ENCODE measurements around the gene ANKRD40CL. TPM values are rescaled to one million over a fixed set of nuclear protein-coding genes. Genes with fewer than 3 reads are reported as not detected.
"Not testable (repeated sequence)": the region's sequence is repeated elsewhere in the genome, so short reads cannot be mapped to it uniquely, and the experiment has no call there.

The ANKRD40CL gene
- total RNA-seq, 1 donor from 2014 or later = not detected

DNA sequence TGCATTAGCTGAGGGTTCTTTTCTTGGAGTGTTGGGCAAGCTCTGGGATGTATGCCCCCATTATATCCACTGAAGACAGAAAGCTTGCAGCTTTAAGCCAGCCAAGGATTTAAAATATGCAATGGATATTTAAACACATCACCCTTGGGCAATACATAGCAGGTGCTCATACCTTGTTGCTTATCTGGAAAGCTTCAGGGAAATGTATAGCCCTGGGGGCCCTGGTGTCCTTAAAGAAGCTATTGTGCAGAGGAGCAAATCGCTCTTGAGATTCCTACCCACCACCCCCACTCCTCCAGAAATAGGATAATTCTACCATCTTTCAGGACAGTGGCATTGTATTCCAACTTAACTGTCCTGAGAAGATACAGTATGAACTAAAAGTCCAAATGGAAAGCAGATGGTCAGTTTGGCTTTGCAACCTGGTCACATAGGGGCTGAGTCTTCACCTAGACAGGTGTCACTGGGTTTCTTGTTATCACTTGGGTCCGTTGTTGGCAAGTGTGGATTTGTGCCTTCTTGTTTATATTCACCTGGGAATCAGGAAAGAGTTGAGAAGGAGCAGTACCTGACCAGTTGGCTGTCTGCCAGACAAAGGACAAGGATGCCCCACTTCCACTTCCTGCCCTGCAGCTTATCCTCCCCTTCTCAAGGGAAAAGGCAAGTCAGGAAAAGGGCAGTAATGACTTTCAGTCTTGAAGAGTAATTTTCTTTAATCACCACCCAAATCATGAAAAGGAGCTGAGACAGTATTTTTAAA lies 3.4 kb downstream of the ANKRD40CL start:
- intact Hi-C loops (cut with micrococcal nuclease) = no loop called here

DNA sequence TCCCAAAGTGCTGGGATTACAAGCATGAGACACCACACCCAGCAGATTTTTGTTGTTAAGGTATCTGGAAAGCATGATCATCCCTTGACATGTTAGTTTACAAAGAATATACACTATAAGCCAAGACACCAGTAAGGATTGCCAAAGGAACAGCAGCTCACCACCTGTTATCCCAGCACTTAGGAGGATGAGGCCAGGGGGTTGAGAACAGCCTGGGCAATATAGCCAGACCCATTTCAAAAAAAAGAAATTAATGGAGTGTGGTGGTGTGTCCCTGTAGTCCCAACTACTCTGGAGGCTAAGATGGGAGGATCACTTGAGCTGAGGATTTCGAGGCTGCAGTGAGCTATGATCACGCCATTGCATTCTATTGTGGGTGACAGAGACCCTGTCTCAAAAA lies 5.1 kb downstream of the ANKRD40CL start:
- intact Hi-C loops (cut with micrococcal nuclease) = no loop called here

DNA sequence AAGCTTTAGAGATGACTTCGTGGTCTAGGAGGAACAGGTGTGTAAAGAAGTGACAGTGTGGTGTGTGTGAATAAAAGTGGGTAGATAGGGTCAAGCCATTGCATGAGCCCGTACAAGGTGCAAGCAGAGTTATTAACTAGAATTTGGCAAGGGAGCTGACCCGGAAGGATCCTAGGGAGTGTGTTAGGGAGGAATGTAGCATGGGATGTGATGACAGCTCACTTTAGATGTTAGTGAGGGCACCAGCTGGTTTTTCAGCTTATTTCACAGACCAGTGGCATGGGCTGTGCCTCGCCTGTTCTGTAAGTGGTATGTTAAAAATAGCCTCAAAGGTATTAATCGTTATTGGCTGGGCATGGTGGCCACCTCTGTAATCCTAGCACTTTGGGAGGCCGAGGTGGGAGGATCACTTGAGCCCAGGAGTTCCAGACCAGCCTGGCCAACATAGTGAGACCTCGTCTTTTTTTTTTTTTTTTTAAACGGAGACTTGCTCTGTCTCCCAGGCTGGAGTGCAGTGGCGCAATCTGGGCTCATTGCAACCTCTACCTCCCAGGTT lies 8.3 kb downstream of the ANKRD40CL start:
- intact Hi-C loops (cut with micrococcal nuclease) = no loop called here

DNA sequence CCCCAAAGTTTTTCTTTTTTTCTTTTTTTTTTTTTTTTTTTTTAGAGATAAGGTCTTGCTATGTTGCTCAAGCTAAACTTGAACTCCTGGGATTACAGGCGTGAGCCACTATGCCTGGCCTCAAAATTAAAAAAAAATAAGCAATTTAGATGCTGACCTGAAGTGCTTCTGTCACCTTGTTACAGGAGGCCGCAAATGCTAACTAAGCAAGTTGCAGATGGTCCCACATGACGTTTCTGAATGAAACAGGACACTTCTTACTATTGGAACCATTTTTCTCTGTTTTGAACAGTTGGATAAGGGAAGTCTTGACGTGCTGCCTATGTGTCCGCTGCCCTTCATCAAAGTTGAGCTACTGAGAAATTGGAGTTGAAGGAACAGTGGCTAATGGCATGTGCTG lies 8.8 kb downstream of the ANKRD40CL start:
- intact Hi-C loops (cut with micrococcal nuclease) = no loop called here

DNA sequence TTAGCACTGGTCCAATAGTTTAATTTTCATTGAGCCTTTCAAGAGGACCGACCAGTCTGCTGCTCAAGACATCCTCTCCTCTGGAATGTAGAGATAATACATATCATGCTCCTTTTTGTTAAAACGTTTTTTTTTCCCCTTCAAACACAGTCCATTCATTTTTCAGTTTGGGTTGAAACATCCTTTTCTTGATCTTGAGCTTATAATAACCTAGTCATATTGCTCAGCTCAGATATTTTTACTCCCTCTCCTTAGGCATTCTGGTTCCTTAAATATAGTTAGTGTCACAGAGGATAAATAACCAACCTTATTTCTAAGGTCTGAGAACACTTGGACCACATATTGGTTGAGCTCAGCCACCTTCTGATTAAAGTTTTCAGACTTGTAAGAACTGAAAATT lies 12.8 kb downstream of the ANKRD40CL start:
- intact Hi-C loops (cut with micrococcal nuclease) = no loop called here

DNA sequence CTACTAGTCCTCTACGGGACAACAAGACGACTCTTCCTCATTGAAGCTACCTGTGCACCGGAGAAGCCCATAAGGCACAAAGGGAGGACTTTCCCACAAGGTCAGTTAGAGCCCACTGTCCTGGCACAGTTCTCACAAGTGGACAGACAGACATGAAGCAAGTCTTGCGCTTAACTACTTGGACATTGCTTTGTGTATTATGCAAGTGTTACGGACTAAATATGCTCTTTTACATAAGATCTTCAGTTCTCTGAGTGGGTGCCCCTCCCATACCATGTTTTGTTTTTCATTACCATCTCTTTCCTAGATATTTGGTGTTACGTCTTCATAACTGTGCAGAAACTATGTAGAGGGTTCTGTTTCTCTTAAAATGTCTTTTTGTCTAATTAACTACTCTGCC lies 18.1 kb downstream of the ANKRD40CL start:
- intact Hi-C loops (cut with micrococcal nuclease) = no loop called here

DNA sequence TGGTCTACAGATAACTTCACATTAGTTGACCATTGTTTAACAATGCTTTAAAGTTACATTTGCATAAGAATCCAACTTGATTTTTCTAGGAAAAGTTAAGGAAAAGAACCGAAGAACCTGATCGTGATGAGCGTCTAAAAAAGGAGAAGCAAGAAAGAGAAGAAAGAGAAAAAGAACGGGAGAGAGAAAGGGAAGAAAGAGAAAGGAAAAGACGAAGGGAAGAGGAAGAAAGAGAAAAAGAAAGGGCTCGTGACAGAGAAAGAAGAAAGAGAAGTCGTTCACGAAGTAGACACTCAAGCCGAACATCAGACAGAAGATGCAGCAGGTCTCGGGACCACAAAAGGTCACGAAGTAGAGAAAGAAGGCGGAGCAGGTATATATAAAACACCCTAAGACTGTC lies 21.7 kb downstream of the ANKRD40CL start:
- intact Hi-C loops (cut with micrococcal nuclease) = no loop called here

DNA sequence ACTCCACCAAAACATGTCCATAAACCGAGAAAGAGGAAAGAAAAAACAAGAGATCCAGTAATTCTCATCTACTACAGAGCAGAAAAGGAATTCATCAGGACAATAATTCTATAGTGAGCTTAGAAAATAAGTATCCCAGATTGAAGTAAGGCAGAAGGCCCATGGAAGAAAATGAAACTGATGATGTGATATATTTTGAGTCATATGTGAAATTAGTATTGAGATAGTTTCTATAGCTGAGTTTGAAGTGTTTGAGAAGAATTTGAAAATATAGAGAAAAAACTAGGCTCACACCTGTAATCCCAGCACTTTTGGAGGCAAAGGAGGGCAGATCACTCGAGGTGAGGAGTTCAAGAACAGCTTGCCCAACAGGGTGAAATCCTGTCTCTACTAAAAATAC lies 28.2 kb downstream of the ANKRD40CL start:
- intact Hi-C loops (cut with micrococcal nuclease) = no loop called here

DNA sequence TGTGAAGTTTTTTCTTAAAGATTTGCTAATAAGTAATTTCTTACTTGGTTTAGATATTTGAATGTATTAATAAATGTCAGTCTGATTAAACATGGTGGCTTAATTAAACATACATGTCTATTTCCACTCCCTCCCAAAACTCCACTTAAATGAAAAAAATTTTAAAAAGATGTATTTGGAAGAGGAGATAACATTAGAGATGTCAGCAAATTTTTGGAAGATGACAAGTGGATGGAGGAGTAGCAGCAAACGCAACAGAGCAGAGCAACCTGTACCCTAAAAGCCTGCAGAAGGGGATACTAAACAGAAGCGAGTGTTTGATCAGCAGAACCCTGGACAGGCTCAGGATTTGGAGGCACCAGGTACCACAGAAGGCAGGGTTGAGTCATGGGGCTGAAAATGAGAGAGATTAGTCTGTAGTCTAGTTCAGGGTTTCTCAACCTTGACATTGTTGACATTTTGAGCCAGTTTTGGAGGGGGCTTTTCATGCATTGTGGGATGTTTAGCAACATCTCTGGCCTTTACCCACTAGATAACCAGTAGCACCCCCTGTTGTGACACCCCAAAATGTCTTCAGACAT lies 30.1 kb downstream of the ANKRD40CL start:
- intact Hi-C loops (cut with micrococcal nuclease) = no loop called here

DNA sequence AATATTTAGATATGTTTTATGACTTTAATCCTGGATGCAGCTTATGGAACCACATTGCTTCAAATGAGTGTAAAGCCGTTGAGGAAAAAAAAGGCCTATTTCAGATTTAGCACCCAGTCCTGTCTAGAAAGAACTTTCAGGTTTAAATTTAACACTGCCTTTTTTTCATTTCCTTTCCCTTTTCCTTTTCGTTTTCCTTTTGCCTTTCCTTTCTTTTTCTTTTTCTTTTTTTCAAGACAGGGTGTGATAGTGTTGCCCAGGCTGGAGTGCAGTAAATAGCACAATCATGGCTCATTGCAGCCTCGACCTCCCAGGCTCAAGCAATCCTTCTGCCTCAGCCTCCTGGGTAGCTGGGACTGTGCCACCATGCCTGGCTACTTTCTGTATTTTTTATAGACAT lies 32.0 kb downstream of the ANKRD40CL start:
- intact Hi-C loops (cut with micrococcal nuclease) = no loop called here

DNA sequence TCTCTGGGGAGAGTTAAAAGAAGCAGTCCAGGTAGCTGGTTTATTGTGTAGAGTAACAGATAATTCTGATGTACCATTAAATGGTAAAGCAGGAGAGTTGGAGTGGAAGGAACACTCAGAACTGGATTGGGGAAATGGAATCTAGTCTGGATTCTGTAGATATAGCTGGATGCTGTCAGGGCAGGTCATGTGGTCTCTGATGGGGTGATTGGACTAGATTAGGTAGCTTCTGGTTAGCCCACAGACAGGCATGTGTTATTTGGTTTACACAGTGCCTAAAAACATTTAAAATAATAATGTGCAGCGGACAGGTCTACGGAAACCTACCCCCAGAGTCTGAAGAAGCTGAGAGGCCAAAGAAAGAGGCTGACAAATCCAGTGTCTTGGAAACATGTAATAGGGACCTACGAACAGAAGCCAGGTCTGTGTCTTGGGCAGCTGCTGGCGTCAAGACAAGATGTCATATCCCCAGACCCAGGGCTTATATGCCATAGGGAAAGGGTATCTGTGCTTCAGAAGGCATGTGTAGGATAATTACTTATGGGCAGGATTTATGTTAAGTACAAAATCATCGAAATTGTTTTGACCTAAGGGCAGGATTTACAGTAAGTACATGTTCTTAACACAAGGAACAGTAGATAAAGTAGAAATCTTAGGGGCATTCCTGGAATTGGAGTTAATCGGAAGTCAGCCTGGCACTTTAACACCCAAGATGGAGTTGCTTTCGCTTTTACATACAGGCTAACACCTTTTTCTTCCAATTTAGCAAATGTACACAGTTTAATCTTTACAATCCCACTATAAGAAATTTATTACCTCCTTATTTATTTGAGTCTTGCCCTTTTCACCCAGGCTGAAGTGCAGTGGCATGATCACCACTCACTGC lies 35.5 kb downstream of the ANKRD40CL start:
- intact Hi-C loops (cut with micrococcal nuclease) = no loop called here

DNA sequence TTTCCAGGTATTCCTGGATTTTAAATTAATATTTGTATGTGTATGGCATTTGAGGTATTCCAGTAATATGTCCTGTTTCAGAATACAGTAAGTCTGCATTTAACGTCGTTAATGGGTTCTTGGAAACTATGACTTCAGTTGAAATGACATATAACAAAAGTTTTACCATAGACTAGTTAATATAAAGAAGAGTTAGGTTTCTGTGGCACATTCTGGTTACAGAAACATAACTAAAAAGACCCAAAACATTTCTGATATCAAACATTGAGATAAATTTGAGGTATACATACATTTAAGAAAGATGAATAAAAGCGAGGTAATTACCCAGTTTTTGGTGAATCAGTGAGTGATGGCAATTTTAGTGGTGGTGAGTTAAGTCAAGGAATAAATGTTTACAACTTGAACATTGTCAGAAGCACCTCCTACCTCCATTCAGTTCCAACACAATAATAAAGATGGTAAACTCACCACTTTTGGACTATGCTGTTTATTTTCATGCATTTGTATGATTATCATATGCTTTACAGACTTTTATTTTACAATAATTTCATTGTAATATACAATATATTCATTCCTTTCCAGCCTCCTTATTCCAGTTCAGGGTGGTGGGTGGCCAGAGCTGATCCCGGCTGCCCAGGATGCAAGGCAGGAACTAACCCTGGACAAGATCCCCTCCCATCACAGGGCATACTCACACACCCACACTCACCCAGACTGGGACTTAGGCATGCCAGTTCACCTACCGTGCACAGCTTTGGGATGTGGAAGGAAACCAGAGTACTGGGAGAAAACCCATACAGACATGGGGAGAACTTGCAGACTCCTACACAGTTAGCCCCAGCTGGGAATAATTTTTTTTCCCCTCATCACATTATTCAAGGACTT lies 38.2 kb downstream of the ANKRD40CL start:
- intact Hi-C loops (cut with micrococcal nuclease) = no loop called here

DNA sequence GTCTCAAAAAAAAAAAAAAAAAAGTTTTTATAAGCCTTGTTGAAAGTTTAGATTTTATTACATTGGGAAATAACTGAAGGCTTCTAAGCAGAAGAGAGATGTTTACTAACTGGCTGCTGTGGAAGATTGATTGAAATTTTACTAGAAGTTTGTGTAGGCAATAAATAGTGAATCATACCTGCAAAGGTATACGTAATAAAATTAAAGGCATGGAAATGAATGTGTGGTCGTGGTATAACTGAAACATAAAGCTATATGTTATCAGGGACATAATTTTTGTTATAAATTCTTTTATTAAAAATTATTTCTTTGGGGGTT lies 39.2 kb downstream of the ANKRD40CL start:
- intact Hi-C loops (cut with micrococcal nuclease) = no loop called here

DNA sequence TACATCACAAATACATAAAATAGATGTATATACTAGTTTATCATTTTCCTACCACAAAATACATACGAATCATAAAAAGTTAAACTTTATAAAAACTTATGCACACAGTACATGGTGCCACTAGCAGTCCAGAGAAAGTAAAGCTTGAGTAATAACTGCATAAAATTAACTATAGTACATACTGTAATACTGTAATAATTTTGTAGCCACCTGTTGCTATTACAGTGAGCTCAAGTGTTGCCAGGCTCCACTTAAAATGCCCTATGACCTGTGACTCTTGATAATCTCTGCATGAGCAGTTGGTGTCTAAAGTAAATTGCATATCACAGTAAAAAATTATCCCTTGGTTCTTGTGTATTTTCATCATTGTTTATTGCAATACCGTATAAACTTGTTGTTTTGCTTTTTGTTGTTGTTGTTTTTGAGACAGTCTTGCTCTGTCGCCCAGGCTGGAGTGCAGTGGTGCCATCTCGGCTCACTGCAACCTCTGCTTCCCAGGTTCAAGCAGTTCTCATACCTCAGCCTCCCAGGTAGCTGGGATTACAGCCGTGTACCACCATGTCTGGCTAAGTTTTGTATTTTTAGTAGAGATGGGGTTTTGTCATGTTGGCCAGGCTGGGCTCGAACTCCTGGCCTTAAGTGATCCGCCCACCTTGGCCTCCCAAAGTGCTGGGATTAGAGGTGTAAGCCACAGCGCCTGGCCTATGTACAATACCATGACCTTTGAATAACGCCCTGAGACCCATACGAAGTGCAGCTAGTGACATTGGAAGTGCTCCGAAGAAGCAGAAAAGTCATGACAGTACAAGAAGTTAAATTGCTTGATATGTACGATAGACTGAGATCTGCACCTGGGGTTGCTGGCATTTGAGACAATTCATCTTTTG lies 41.3 kb downstream of the ANKRD40CL start:
- intact Hi-C loops (cut with micrococcal nuclease) = no loop called here

DNA sequence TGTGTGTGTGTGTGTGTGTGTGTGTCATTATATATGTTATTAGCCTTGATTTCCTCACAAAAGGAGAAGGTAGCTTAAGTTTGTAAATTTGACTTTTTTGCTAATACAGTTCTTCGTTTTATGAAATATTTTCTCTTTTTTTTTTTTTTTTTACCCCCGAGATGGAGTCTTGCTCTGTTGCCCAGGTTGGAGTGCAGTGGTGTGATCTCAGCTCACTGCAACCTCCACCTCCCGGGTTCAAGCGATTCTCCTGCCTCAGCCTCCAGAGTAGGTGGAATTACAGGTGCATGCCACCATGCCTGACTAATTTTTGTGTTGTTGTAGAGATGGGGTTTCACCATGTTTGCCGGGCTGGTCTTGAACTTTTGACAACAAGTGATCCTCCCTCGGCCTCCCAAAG lies 42.7 kb downstream of the ANKRD40CL start:
- intact Hi-C loops (cut with micrococcal nuclease) = not testable (repeated sequence)

DNA sequence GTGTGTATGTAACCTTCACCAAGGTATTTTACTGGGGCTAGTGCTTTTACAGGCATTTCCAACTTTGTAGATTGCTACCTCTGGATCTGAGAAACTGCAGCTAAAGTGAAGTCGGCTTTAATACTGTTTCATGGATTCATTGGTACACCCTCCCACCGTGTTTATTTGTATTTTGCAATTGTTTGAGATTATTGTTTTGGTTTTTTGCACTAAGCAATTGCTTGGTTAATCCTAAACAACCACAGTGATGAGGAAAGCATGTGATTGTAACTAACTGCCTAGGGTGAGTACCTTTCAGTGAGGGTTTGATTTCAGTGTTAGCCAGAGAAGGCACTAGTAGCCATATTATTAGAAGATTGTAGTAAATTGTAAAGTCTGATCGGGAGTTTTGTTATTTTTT lies 44.6 kb downstream of the ANKRD40CL start:
- intact Hi-C loops (cut with micrococcal nuclease) = no loop called here

DNA sequence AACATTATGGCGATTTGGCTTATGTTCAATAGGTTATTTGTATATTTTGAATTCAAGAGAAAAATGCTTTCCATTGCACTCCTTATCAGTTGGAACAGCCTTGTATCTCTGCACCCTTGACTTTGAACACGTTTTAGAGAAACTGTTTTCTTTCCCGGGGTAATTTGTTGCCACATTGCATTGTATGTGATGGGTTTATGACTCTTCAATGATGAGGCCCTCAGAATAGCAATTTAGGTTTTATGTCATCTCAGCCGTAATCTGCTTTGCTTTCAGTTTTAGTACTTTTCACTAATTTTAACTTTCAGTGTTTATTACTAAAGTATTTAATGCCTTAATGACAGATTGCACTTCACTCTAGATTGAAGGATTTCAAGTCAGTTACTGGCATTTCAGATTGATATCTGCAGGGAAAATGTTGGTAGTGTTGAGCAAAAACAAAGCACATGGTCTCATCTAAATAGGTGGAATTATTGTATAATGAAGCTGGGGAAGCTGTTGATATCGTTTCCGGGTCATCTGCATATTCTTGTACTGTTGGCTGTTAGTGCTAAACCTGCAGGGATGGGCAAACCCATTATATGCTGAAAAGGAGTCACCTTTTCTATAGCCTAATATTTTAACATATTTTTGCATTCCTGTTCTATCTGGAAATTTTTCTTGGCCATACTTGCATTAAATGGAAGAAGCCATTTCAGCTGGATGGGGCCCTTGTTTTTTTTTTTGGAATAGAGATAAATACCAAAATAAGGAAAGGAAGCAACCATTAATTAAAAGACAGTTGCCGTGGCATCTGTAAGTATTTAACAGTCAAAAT lies 45.9 kb downstream of the ANKRD40CL start:
- intact Hi-C loops (cut with micrococcal nuclease) = loop anchor here (2.0 kb wide), 1 partner anchor 145 kb away; the partner anchor contains the start of gene TOB1

DNA sequence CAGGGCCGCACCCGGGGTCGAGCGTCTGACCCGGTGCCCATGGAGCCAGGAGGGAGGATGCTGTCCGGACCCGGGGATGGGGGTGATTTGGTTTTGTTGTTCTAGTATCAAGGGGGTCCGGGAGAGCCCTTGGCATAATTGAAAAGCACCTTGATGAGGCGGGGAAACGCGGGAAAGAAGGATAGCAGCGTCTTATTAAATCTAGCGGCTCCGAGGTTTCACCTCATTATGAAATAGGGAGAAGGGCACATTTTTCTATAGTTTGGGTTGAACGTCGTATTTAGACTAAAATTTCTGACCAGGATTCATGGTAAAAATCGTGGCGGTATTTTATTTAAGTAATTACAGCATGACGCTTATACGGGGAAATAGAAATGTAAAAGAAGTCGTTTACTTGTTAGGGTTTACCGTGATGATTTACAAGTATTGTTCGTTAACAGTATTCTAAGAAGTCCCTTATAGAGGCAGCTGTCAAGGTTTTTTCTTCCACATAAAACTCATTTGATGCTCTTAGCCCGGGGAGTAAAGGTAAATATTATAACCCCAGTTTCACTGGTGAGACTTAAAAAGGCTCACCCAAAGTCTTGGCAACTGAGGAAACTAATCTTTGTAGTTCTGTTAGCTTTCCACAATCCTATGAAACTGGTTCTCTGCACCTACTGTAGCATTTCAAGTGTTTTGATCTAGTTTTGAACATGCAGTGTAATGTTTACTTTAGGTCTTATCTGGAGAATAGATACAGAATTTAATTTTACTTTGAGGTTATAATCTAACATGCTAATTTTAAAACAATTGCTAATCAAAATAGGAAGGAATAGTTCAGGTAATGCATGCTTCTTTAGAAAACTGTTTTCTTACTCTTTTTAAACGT lies 47.2 kb downstream of the ANKRD40CL start:
- intact Hi-C loops (cut with micrococcal nuclease) = loop anchor here (1.0 to 2.0 kb wide), 2 partner anchors 13 to 147 kb away; partner anchors contain the start of genes ANKRD40 and TOB1
